GM23248 (cell line): Measurements from ENCODE around the gene FKBP1A.

Source experiments
- EZH2 ChIP-seq: fragments of 200-600 bp; sonication (generic); IDR thresholded peaks from 2 replicates; pipeline ENCODE4 v1.6.1; 2018; ENCODE audit warnings: antibody characterized with exemption, mild to moderate bottlenecking; ENCODE audit not compliant: insufficient read depth, poor library complexity, severe bottlenecking
- EZH2phosphoT487 ChIP-seq: fragments of 200-600 bp; sonication (generic); IDR thresholded peaks from 2 replicates; pipeline ENCODE4 v1.6.1; 2018; ENCODE audit warnings: antibody characterized with exemption, moderate library complexity, mild to moderate bottlenecking, low read depth; ENCODE audit not compliant: insufficient read depth

DNA sequence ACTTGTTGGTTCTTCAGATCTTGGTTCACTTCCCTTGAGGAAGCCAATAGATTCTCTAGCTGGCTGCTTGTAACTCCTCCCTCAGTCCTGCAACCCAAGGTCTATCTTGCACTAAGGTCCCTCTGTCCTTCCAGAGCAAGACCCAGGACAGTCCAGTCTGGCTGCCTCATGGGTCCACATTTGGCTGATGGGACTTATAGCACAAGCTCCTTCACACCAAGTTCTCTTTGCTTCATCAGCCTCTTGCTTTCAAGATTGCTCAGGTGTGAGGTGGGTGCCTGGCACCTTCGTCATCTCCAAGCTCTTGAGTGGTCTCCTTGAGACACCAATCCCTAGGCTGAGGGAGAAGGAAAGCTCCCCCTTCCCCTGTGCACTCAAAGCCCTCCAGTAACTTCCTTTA is 45.5 kb upstream of the FKBP1A start:
- TF ChIP-seq EZH2: no peak
- no peak for TF ChIP-seq EZH2phosphoT487
